GM23338 (cell line): Measurements from ENCODE around the gene MDGA2.

Experiments used
- CREB1 ChIP-seq: fragments of 250-450 bp; sonication (Bioruptor Pico); IDR thresholded peaks from 2 replicates; pipeline ENCODE4 v1.5.0; 2020; ENCODE audit warnings: low read depth, mild to moderate bottlenecking, moderate library complexity
- EZH2 ChIP-seq: fragments of 200-600 bp; sonication (generic); IDR thresholded peaks from one replicate; pipeline ENCODE4 v1.8.0; 2017; ENCODE audit warnings: antibody characterized with exemption, mild to moderate bottlenecking, low read depth; ENCODE audit not compliant: unreplicated experiment
- EZH2phosphoT487 ChIP-seq: fragments of 200-600 bp; sonication (generic); IDR thresholded peaks from one replicate; pipeline ENCODE4 v1.8.1; 2018; ENCODE audit warnings: antibody characterized with exemption; ENCODE audit not compliant: unreplicated experiment
- JUNB ChIP-seq: IDR thresholded peaks from one replicate; pipeline ENCODE4 v1.6.1; 2016; ENCODE audit warnings: antibody characterized with exemption; ENCODE audit not compliant: unreplicated experiment
- POLR2AphosphoS5 ChIP-seq: IDR thresholded peaks from 2 replicates; pipeline ENCODE4 v1.6.1; 2016; ENCODE audit warnings: antibody characterized with exemption, low read depth
- ZNF114 ChIP-seq: fragments of 250-450 bp; sonication (Bioruptor Pico); IDR thresholded peaks from 2 replicates; pipeline ENCODE4 v1.5.0; 2020; ENCODE audit warnings: mild to moderate bottlenecking, moderate library complexity
- ZNF331 ChIP-seq: fragments of 250-450 bp; sonication (Bioruptor Pico); IDR thresholded peaks from 2 replicates; pipeline ENCODE4 v1.5.0; 2020; ENCODE audit warnings: low read depth, mild to moderate bottlenecking, moderate library complexity
- TF ChIP-seq, protein P1 (sequence below), 2 experiments: fragments of 200-600 bp in 1 of 2; sonication (generic) in 1 of 2; conservative IDR thresholded peaks; 2 replicates each; pipeline versions ENCODE4 v1.5.1 to v1.6.1; 2016 to 2017; ENCODE audit warnings: antibody characterized with exemption in 2 of 2, low read depth in 2 of 2, mild to moderate bottlenecking in 2 of 2, moderate library complexity in 1 of 2
- TF ChIP-seq, protein P2 (sequence below): IDR thresholded peaks from one replicate; pipeline ENCODE4 v1.6.1; 2018; ENCODE audit warnings: antibody characterized with exemption; ENCODE audit not compliant: unreplicated experiment
- TF ChIP-seq, protein P3 (sequence below): IDR thresholded peaks from 2 replicates; pipeline ENCODE4 v1.6.1; 2016; ENCODE audit warnings: antibody characterized with exemption

DNA sequence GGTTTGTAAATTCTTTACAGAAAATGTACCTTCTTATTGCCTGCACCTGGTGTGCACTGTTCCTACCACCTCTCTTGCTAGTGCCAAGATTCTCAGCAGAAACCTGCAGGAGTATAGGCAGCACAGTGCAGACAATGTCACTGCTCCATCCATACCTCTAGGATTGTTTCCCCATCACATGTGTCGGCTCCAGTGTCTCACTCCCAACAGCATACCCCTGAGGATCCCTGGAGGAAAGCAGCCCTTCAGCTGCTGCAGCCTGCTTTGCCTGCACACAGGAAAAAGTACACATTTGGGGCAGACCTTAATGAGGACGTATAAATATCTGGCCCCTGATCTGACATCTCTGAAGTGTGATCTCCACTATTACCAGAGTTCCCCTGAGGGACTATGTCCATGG, 235.5 kb downstream of the MDGA2 start:
- TF ChIP-seq, protein P1, sequence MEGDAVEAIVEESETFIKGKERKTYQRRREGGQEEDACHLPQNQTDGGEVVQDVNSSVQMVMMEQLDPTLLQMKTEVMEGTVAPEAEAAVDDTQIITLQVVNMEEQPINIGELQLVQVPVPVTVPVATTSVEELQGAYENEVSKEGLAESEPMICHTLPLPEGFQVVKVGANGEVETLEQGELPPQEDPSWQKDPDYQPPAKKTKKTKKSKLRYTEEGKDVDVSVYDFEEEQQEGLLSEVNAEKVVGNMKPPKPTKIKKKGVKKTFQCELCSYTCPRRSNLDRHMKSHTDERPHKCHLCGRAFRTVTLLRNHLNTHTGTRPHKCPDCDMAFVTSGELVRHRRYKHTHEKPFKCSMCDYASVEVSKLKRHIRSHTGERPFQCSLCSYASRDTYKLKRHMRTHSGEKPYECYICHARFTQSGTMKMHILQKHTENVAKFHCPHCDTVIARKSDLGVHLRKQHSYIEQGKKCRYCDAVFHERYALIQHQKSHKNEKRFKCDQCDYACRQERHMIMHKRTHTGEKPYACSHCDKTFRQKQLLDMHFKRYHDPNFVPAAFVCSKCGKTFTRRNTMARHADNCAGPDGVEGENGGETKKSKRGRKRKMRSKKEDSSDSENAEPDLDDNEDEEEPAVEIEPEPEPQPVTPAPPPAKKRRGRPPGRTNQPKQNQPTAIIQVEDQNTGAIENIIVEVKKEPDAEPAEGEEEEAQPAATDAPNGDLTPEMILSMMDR (conservative IDR thresholded peaks at IDR 0.05; ENCODE audit: low read depth in 2 of 2): no peak
- TF ChIP-seq CREB1 (no peak), EZH2 (no peak), POLR2AphosphoS5 (no peak), JUNB (no peak), ZNF331 (CRISPR knock-in tag) (no peak), EZH2phosphoT487 (no peak), ZNF114 (CRISPR knock-in tag) (no peak)
- TF ChIP-seq, protein P2, sequence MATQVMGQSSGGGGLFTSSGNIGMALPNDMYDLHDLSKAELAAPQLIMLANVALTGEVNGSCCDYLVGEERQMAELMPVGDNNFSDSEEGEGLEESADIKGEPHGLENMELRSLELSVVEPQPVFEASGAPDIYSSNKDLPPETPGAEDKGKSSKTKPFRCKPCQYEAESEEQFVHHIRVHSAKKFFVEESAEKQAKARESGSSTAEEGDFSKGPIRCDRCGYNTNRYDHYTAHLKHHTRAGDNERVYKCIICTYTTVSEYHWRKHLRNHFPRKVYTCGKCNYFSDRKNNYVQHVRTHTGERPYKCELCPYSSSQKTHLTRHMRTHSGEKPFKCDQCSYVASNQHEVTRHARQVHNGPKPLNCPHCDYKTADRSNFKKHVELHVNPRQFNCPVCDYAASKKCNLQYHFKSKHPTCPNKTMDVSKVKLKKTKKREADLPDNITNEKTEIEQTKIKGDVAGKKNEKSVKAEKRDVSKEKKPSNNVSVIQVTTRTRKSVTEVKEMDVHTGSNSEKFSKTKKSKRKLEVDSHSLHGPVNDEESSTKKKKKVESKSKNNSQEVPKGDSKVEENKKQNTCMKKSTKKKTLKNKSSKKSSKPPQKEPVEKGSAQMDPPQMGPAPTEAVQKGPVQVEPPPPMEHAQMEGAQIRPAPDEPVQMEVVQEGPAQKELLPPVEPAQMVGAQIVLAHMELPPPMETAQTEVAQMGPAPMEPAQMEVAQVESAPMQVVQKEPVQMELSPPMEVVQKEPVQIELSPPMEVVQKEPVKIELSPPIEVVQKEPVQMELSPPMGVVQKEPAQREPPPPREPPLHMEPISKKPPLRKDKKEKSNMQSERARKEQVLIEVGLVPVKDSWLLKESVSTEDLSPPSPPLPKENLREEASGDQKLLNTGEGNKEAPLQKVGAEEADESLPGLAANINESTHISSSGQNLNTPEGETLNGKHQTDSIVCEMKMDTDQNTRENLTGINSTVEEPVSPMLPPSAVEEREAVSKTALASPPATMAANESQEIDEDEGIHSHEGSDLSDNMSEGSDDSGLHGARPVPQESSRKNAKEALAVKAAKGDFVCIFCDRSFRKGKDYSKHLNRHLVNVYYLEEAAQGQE: no peak
- TF ChIP-seq, protein P3, sequence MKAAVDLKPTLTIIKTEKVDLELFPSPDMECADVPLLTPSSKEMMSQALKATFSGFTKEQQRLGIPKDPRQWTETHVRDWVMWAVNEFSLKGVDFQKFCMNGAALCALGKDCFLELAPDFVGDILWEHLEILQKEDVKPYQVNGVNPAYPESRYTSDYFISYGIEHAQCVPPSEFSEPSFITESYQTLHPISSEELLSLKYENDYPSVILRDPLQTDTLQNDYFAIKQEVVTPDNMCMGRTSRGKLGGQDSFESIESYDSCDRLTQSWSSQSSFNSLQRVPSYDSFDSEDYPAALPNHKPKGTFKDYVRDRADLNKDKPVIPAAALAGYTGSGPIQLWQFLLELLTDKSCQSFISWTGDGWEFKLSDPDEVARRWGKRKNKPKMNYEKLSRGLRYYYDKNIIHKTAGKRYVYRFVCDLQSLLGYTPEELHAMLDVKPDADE: no peak
